IMR-90 (cell line): ENCODE data around the gene CREBL2. TPM values are rescaled to one million over a fixed set of nuclear protein-coding genes. Genes with fewer than 3 reads are reported as not detected.
A peak's percentile ranks its signal among the peaks of the same experiment; 100 is the strongest.

Source experiments
- ATAC-seq: fragments of 200-7000 bp; cut with Tn5 transposase; 2 replicates; pipeline ENCODE4 v1.9.1; 2020; ENCODE audit warnings: low read depth, mild to moderate bottlenecking, moderate library complexity
- BruUV-seq: library from RNA; stranded (reverse); fragments of 400-500 nt; replicated peaks from 2 replicates; lab custom pipeline; 2021; lab: Mats Ljungman, UMichigan
- CTCF ChIA-PET: fragments of 300-600 bp; formaldehyde crosslinking; extraction: SDS; loops from one replicate; lab custom pipeline; 2021; ENCODE audit warnings: antibody characterized with exemption; lab: Yijun Ruan, JAX
- POLR2A ChIA-PET: fragments of 300-600 bp; sonication (Branson Sonifier 250); formaldehyde crosslinking; loops from one replicate; lab custom pipeline; 2022; ENCODE audit warnings: antibody characterized with exemption; ENCODE audit not compliant: unreplicated experiment; lab: Charles Lee
- DNase-seq: peaks from one replicate; pipeline ENCODE4 v3.0.0; 2013
- H2AFZ ChIP-seq: replicated peaks from 2 replicates; pipeline ENCODE3; 2013; ENCODE audit warnings: low read length, mild to moderate bottlenecking; ENCODE audit not compliant: poor library complexity
- H2AK5ac ChIP-seq: 2 replicates; pipeline ENCODE4 v1.6.1; 2013; ENCODE audit warnings: low read depth, low read length, inconsistent platforms
- H2AK9ac ChIP-seq: replicated peaks from 2 replicates; pipeline ENCODE3; 2013; ENCODE audit warnings: mild to moderate bottlenecking, low read depth, low read length, moderate library complexity; ENCODE audit not compliant: poor library complexity
- H2BK120ac ChIP-seq: 2 replicates; pipeline ENCODE4 v1.6.1; 2013; ENCODE audit warnings: low read depth, low read length, inconsistent platforms
- H2BK15ac ChIP-seq: 3 replicates; pipeline ENCODE4 v1.6.1; 2013; ENCODE audit warnings: low read depth, low read length, inconsistent platforms
- H2BK20ac ChIP-seq: 2 replicates; pipeline ENCODE4 v1.6.1; 2013; ENCODE audit warnings: low read depth, mild to moderate bottlenecking, inconsistent platforms, low read length, moderate library complexity
- H2BK5ac ChIP-seq: 2 replicates; pipeline ENCODE4 v1.6.1; 2013; ENCODE audit warnings: mild to moderate bottlenecking, low read depth, low read length, inconsistent platforms; ENCODE audit not compliant: poor library complexity, severe bottlenecking
- H3K14ac ChIP-seq: replicated peaks from 2 replicates; pipeline ENCODE4 v1.6.1; 2013; ENCODE audit warnings: low read depth, low read length, inconsistent platforms
- H3K18ac ChIP-seq: 2 replicates; pipeline ENCODE4 v1.6.1; 2013; ENCODE audit warnings: low read depth, low read length, control low read depth
- H3K23ac ChIP-seq: 2 replicates; pipeline ENCODE4 v1.6.1; 2013; ENCODE audit warnings: low read depth, low read length, inconsistent platforms
- H3K27ac ChIP-seq: 2 replicates; pipeline ENCODE4 v1.5.1; 2013; ENCODE audit warnings: mild to moderate bottlenecking, control low read depth, low read length; ENCODE audit not compliant: insufficient read depth
- H3K27me3 ChIP-seq: 2 replicates; pipeline ENCODE4 v1.6.1; 2013; ENCODE audit warnings: low read length; ENCODE audit not compliant: control insufficient read depth, insufficient read depth
- H3K36me3 ChIP-seq: 2 replicates; pipeline ENCODE4 v1.6.1; 2013; ENCODE audit warnings: low read length, mixed read lengths; ENCODE audit not compliant: control insufficient read depth, insufficient read depth
- H3K4ac ChIP-seq: 2 replicates; pipeline ENCODE4 v1.6.1; 2013; ENCODE audit warnings: low read depth, low read length, inconsistent platforms
- H3K4me1 ChIP-seq: 2 replicates; pipeline ENCODE4 v1.6.1; 2013; ENCODE audit warnings: low read length, mixed read lengths; ENCODE audit not compliant: control insufficient read depth, insufficient read depth
- H3K4me2 ChIP-seq: 2 replicates; pipeline ENCODE4 v1.6.1; 2013; ENCODE audit warnings: low read depth, mild to moderate bottlenecking, control low read depth, low read length, moderate library complexity
- H3K4me3 ChIP-seq: 2 replicates; pipeline ENCODE4 v1.5.1; 2013; ENCODE audit warnings: low read depth, mild to moderate bottlenecking, control low read depth, low read length, moderate library complexity; ENCODE audit not compliant: insufficient read depth
- H3K56ac ChIP-seq: 2 replicates; pipeline ENCODE4 v1.6.1; 2013; ENCODE audit warnings: low read length, inconsistent platforms; ENCODE audit not compliant: insufficient read depth; ENCODE audit errors: extremely low read depth
- H3K79me1 ChIP-seq, 2 experiments: 2 replicates each; pipeline ENCODE4 v1.6.1; 2013; ENCODE audit warnings: low read length in 2 of 2, inconsistent platforms in 1 of 2, low read depth in 1 of 2
- H3K9ac ChIP-seq: 2 replicates; pipeline ENCODE4 v1.6.1; 2013; ENCODE audit warnings: low read depth, low read length, control low read depth
- H3K9me1 ChIP-seq: 2 replicates; pipeline ENCODE4 v1.6.1; 2013; ENCODE audit warnings: low read length, inconsistent platforms; ENCODE audit not compliant: insufficient read depth
- H3K9me3 ChIP-seq: 2 replicates; pipeline ENCODE4 v1.6.1; 2013; ENCODE audit warnings: low read length; ENCODE audit not compliant: control insufficient read depth, insufficient read depth
- H4K20me1 ChIP-seq: 2 replicates; pipeline ENCODE4 v1.6.1; 2013; ENCODE audit warnings: low read length, inconsistent platforms; ENCODE audit not compliant: insufficient read depth
- H4K5ac ChIP-seq: 2 replicates; pipeline ENCODE4 v1.6.1; 2013; ENCODE audit warnings: mild to moderate bottlenecking, low read depth, low read length, control low read depth
- H4K8ac ChIP-seq, 2 experiments: 2 replicates each; pipeline ENCODE4 v1.6.1; 2013; ENCODE audit warnings: low read depth in 2 of 2, low read length in 2 of 2, control low read depth in 1 of 2, inconsistent platforms in 1 of 2
- H4K91ac ChIP-seq: 2 replicates; pipeline ENCODE4 v1.6.1; 2013; ENCODE audit warnings: low read depth, low read length, inconsistent platforms; ENCODE audit not compliant: insufficient read depth
- MAFK ChIP-seq: IDR thresholded peaks from 2 replicates; pipeline ENCODE4 v1.6.1; 2012; ENCODE audit warnings: low read depth, low read length, improper control_type of control experiment
- MAZ ChIP-seq: IDR thresholded peaks from 2 replicates; pipeline ENCODE4 v1.6.1; 2012; ENCODE audit warnings: low read depth, mild to moderate bottlenecking, low read length, improper control_type of control experiment, moderate library complexity, borderline replicate concordance
- MXI1 ChIP-seq: IDR thresholded peaks from 2 replicates; pipeline ENCODE4 v1.6.1; 2012; ENCODE audit warnings: low read depth, mild to moderate bottlenecking, low read length, moderate library complexity, borderline replicate concordance
- WGBS, 2 experiments: methylation state at CpG; one replicate each; pipeline versions ENCODE4 v1.1.5 to v1.1.7; 2013; ENCODE audit warnings: missing lambda C conversion rate in 2 of 2; ENCODE audit not compliant: insufficient read length in 1 of 2; ENCODE audit errors: extremely low coverage in 2 of 2; 5-methylcytosine and 5-hydroxymethylcytosine counted together
- dilution Hi-C: fragments of 300-500 bp; cut with HindIII; formaldehyde crosslinking; loops from one replicate; pipeline ENCODE4 v1.14.3; 2018; ENCODE audit warnings: low sequenced_read_pairs; ENCODE audit not compliant: unreplicated experiment
- in situ Hi-C: fragments of 300-500 bp; cut with MboI; formaldehyde crosslinking; loops from 3 replicates; pipeline ENCODE4 v1.14.3; 2019; ENCODE audit warnings: low sequenced_read_pairs, inconsistent platforms, mixed read lengths
- intact Hi-C: fragments of 100-400 bp; cut with micrococcal nuclease; formaldehyde crosslinking; loops from 2 replicates; pipeline ENCODE4 v1.10.0; 2022
- polyA plus RNA-seq, 3 experiments: library from polyadenylated mRNA; depleted of rRNA; stranded (reverse); fragments of >200 nt; gene quantifications; 2 replicates each; pipeline ENCODE4 v1.2.3, GENCODE V29; 2012; ENCODE audit warnings: low replicate concordance in 1 of 3
- total RNA-seq: library from RNA; depleted of rRNA; stranded (reverse); fragments of >200 nt; gene quantifications from 2 replicates; pipeline ENCODE4 v1.2.3, GENCODE V29; 2012

Gene CREBL2
- total and polyA plus RNA-seq, 2 of the 4 experiments (the other 2 are of a cell fraction): 11.5 to 19.0 TPM

DNA sequence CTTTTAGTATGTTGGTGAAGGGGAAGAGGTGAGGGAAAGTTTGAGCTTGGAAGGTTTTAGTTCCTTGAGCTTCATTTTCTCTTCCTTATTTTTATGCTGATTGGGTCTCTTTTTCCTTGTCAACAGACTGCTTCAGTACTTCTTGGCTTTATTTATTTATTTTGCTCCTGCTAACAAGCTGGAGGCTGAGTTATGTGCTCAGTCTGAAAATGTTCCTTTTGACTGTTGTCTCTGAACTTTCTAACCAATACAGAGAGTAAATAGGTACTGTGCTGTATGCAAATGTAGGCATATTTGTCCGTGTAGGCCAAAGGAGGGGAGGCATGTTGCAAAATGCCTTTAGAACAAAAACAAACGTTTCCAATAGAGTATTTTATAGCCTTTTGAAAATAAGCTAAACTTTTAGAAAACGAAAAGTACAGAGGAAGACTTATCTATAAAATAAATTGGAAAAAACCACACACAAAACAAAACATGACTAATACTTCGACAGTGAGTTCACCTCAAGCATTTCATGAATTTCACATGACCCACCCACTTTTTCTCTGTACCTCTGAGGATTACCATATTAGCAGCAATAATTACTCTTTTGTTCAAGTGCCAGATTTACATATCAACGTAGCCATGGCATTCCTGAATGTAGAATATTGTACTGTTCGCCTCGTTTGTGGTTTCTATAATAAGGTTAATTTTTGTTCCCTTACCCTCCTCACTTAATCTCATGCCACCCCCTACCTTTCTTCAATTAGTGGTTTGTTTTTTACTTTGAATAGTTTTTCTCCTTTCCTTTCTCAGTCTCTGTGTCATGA lies 4.7 kb upstream of the CREBL2 start:
- Histone ChIP-seq H3K36me3 (no peaks in the 10 kb centered on the region), H3K79me1 (no peaks in the 10 kb centered on the region), H4K8ac (peak overlapping the region; percentile 6 to 41; a peak in 3 of 4 replicates), H2AK9ac (no peak overlapping the region), H4K5ac (peak overlapping the region; percentile 72; the same call in 1 of the 2 replicates), H2BK5ac (peak overlapping the region; percentile 6), H3K4ac (peak overlapping the region; percentile 3; the same call in 1 of the 2 replicates), H4K91ac (no peak overlapping the region), H3K4me1 (peaks cover 2% of the 10 kb centered on the region; the same call in 1 of the 2 replicates), H2BK15ac (no peak overlapping the region), H3K9me1 (no peaks in the 10 kb centered on the region; the same call in 1 of the 2 replicates), H3K9me3 (no peaks in the 10 kb centered on the region), H4K20me1 (no peaks in the 10 kb centered on the region), H3K56ac (peak overlapping the region; percentile 36; the same call in 1 of the 2 replicates), H2AFZ (no peak overlapping the region), H2BK20ac (peak overlapping the region; percentile 38; the same call in 1 of the 2 replicates), H3K4me3 (no peak overlapping the region), H2BK120ac (peak overlapping the region; percentile 44; the same call in 1 of the 2 replicates), H3K23ac (no peak overlapping the region; the same call in 1 of the 2 replicates), H3K14ac (peak overlapping the region; percentile 68; the same call in 1 of the 2 replicates), H3K27me3 (no peaks in the 10 kb centered on the region), H3K9ac (no peak overlapping the region), H3K18ac (peak overlapping the region; percentile 20; the same call in 1 of the 2 replicates), H3K4me2 (peak overlapping the region; percentile 12; the same call in 1 of the 2 replicates), H3K27ac (no peak overlapping the region), H2AK5ac (no peak overlapping the region)
- ChIA-PET CTCF (interaction anchor here (0.6 kb wide), 1 partner anchor 212 kb away, joined by 6 read pairs; no protein-coding TSS in a partner anchor), POLR2A (interaction anchor here (0.5 kb wide), 1 partner anchor 90 kb away, joined by 21 read pairs; no protein-coding TSS in a partner anchor)
- dilution Hi-C loops: no loop called here
- no CpG with 5 or more reads among the region's 7 CpGs for WGBS, 2 experiments
- ATAC-seq (no peak), DNase-seq (peak; percentile 65)
- TF ChIP-seq MXI1 (no peak), MAZ (no peak), MAFK (0 out of 2 replicates have a peak, but pooled peaks have one; percentile 4)
- intact Hi-C loops: no loop called here
- in situ Hi-C loops: no loop called here
- BruUV-seq: no TSS peak
